Stimulated activated CD8-positive, alpha-beta memory T cell treated with anti-CD3 and anti-CD28 coated beads, Interleukin-12 subunit alpha, Interleukin-12 subunit beta, amount 100 ng/mL, for 1 hour (primary cell): ENCODE measurements around the gene CFAP251.
"Not testable (repeated sequence)": the region's sequence is repeated elsewhere in the genome, so short reads cannot be mapped to it uniquely, and the experiment has no call there.

Experiments
- DNase-seq: peaks from one replicate; pipeline ENCODE4 v3.0.0-alpha.2; 2020; ENCODE audit warnings: low read depth

CFAP251 gene

GRCh38 chr12:121974026-121974985 is 55.9 kb downstream of the CFAP251 start:
- DNase-seq, result no peak

GRCh38 chr12:121975021-121975420 is 56.6 kb downstream of the CFAP251 start:
- DNase-seq, result no peak

GRCh38 chr12:121976950-121977349 is 58.6 kb downstream of the CFAP251 start:
- DNase-seq, result no peak

- no peak for DNase-seq
Observed at GRCh38 chr12:121980191-121980891, 61.9 kb downstream of the CFAP251 start.

GRCh38 chr12:121980892-121981272 is 62.5 kb downstream of the CFAP251 start:
- DNase-seq, result no peak

- DNase-seq, result no peak
Observed at GRCh38 chr12:121981456-121981855, 63.1 kb downstream of the CFAP251 start.

GRCh38 chr12:121982950-121983349 is 64.6 kb downstream of the CFAP251 start:
- no peak for DNase-seq

- DNase-seq, result no peak
Observed at GRCh38 chr12:121983536-121984210, 65.3 kb downstream of the CFAP251 start.

GRCh38 chr12:121986489-121987245 is 68.3 kb downstream of the CFAP251 start:
- DNase-seq, result no peak

- DNase-seq, result not testable (repeated sequence)
Observed at GRCh38 chr12:121988519-121988918, 70.1 kb downstream of the CFAP251 start.

GRCh38 chr12:121989276-121990113 is 71.1 kb downstream of the CFAP251 start:
- no peak for DNase-seq

- DNase-seq, result no peak
Observed at GRCh38 chr12:121990114-121990647, 71.8 kb downstream of the CFAP251 start.

- no peak for DNase-seq
Observed at GRCh38 chr12:121990692-121991603, 72.6 kb downstream of the CFAP251 start.

- no peak for DNase-seq
Observed at GRCh38 chr12:121992059-121992879, 73.9 kb downstream of the CFAP251 start.

GRCh38 chr12:121996050-121996944 is 77.9 kb downstream of the CFAP251 start:
- no peak for DNase-seq

- no peak for DNase-seq
Observed at GRCh38 chr12:121996945-121997612, 78.7 kb downstream of the CFAP251 start.
